Measurements from ENCODE around the gene LIX1. TPM values are rescaled to one million over a fixed set of nuclear protein-coding genes. Genes with fewer than 3 reads are reported as not detected.
"Not testable (repeated sequence)": the region's sequence is repeated elsewhere in the genome, so short reads cannot be mapped to it uniquely, and the experiment has no call there.

LIX1 gene
- 1 to 10 TPM; 3.2 to 6.2 (median 4.7) TPM for polyA plus RNA-seq (ENCODE audit: insufficient read length in 4 of 4)

DNA sequence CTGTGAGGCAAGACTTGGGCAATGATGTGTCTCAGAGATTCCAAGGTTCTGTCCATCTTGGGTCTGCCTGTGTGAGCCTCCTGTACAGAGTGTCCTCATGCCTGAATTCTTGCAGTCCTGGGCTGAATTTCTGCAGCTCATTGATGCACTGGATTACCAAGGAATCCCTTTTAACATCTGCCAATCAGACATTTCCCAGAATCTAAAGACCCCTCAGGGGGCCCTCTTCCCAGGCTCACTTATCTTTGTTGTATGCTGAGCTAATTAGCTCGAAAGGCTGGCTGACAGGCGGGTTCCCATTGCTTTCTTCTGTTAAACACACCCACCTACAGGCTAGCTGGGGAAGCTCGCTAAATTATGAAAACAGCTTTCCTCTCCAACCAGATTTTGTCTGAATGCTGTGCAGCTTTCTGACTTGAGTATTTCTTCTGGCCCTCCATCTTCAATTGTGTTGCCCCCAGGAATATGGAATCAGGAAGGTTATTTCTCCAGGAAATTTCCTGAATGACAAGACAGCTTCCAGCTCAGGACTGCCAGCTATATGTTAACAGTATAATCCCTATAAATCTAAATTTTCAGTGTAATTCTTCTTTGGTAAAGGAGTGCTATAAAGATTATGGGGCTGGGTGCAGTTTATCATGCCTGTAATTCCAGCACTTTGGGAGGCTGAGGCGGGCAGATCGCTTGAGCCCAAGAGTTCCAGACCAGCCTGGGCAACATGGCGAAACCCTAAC lies at the start of gene LIX1:
LIX1 (minus strand) TSS at position 91 of the 734 bp plus-strand sequence; CDS start at position 56, 35 bp downstream.
- DNase-seq (ENCODE audit: low read depth in 4 of 4, low spot score in 2 of 4) = peak in 3 of 4 donors; percentile 23 to 35 (median 34)

DNA sequence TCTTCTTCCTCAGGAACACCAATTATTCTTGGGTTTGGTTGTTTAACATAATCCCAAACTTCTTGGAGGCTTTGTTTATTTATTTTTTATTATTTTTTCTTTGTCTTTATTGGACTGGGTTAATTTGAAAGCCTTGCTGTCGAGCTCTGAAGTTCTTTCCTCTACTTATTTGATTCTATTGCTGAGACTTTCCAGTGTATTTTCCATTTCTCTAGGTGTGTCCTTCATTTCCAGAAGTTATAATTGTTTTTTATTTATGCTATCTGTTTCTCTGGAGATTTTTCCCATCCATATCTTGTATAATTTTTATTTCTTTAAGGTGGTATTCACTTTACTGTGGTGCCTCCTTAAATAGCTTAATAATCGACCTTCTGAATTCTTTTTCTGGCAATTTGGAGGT lies 49.5 kb upstream of the LIX1 start:
- DNase-seq (ENCODE audit: low read depth in 4 of 4, low spot score in 2 of 4) = no peak

- DNase-seq (ENCODE audit: low read depth in 4 of 4, low spot score in 2 of 4) = not testable (repeated sequence)
Measured at GRCh38 chr5:97189523-97189922, 47.1 kb upstream of the LIX1 start.

DNA sequence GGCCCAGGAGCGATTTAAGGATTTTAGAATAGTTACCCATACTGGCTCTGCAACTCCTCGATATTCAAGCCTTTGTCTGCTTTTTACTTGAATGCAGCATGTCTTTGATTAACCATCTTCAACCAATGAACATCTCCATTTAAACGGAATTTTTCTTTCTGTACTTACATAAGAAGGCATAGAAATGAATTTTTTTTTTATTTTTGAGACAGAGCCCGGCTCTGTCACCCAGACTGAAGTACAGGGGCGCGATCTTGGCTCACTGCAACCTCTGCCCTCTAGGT lies 41.5 kb upstream of the LIX1 start:
- DNase-seq (ENCODE audit: low read depth in 4 of 4, low spot score in 2 of 4) = no peak

GRCh38 chr5:97183100-97183929 lies 40.9 kb upstream of the LIX1 start, which contains the start of gene RIOK2:
RIOK2 (minus strand) TSS chr5:97183247; CDS start chr5:97183191, 56 bp downstream.
- DNase-seq (ENCODE audit: low read depth in 4 of 4, low spot score in 2 of 4) = peak; percentile 93 to 100 (median 96)

- DNase-seq (ENCODE audit: low read depth in 4 of 4, low spot score in 2 of 4) = peak in 1 of 4 donors; percentile 11
Measured at GRCh38 chr5:97182571-97183099, 40.2 kb upstream of the LIX1 start.

- no peak for DNase-seq (ENCODE audit: low read depth in 4 of 4, low spot score in 2 of 4)
Measured at GRCh38 chr5:97181856-97182545, 39.6 kb upstream of the LIX1 start.

- not testable (repeated sequence) for DNase-seq (ENCODE audit: low read depth in 4 of 4, low spot score in 2 of 4)
Measured at GRCh38 chr5:97179457-97179856, 37.0 kb upstream of the LIX1 start.

GRCh38 chr5:97172227-97172626 lies 29.8 kb upstream of the LIX1 start:
- DNase-seq (ENCODE audit: low read depth in 4 of 4, low spot score in 2 of 4) = no peak

- no peak for DNase-seq (ENCODE audit: low read depth in 4 of 4, low spot score in 2 of 4)
Measured at GRCh38 chr5:97171703-97172102, 29.3 kb upstream of the LIX1 start.

- DNase-seq (ENCODE audit: low read depth in 4 of 4, low spot score in 2 of 4) = no peak
Measured at GRCh38 chr5:97167435-97167834, 25.0 kb upstream of the LIX1 start.

GRCh38 chr5:97165726-97166125 lies 23.3 kb upstream of the LIX1 start:
- no peak for DNase-seq (ENCODE audit: low read depth in 4 of 4, low spot score in 2 of 4)

DNA sequence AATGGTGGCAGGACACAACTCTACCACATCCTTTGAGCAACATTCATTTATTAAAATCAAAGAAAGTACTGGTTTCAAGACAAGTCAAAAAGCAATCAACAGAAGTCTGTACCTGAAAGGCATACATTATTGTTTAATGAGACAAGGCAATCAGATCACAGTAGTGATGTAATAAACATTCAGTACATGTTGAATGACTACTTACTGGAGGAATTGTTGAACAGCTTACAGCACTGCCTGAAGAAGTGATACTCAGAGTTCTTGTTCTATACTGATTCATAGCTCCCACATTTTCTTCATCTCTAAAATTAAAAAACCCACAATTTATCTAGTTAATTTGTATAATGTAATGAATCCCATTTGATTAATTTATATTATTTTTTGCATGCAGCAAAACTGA lies 22.4 kb upstream of the LIX1 start:
- no peak for DNase-seq (ENCODE audit: low read depth in 4 of 4, low spot score in 2 of 4)

- DNase-seq (ENCODE audit: low read depth in 4 of 4, low spot score in 2 of 4) = no peak
Measured at GRCh38 chr5:97163790-97164285, 21.4 kb upstream of the LIX1 start.

DNA sequence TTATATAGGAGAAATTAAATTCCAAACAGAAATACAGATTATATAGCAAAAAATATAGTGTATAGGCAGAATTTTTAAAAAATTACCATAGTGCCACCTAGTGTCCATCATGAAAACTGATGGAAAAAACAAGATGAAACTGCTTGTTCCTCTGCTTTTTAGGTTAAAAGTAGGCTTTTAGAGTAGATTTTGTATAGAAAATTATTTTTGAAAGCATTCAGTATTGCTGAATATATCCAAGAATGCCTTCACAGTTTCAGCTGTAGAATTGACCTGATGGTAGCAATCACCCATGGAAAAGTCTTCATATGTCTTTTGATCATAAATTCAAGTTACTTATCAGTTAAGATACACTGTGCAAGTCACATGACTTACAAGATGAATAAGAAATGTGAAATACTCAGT lies 21.0 kb upstream of the LIX1 start:
- DNase-seq (ENCODE audit: low read depth in 4 of 4, low spot score in 2 of 4) = no peak

- DNase-seq (ENCODE audit: low read depth in 4 of 4, low spot score in 2 of 4) = peak in 3 of 4 donors; percentile 49 to 66 (median 56)
Measured at GRCh38 chr5:97162045-97162444, 19.6 kb upstream of the LIX1 start.

DNA sequence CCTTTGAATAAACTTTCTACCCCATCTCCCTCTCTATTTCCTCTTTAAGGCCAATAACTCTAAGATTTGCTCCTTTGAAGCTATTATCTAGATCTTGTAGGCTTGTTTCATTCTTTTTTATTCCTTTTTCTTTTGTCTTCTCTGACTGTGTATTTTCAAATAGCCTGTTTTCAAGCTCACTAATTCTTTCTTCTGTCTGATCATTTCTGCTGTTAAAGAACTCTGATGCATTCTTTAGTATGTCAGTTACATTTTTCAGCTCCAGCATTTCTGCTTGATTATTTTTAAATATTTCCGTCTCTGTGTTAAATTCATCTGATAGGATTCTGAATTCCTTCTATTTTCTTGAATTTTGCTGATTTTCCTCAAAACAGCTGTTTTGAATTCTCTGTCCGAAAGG lies 15.3 kb upstream of the LIX1 start:
- DNase-seq (ENCODE audit: low read depth in 4 of 4, low spot score in 2 of 4) = no peak

- DNase-seq (ENCODE audit: low read depth in 4 of 4, low spot score in 2 of 4) = no peak
Measured at GRCh38 chr5:97151370-97151769, 9.0 kb upstream of the LIX1 start.

DNA sequence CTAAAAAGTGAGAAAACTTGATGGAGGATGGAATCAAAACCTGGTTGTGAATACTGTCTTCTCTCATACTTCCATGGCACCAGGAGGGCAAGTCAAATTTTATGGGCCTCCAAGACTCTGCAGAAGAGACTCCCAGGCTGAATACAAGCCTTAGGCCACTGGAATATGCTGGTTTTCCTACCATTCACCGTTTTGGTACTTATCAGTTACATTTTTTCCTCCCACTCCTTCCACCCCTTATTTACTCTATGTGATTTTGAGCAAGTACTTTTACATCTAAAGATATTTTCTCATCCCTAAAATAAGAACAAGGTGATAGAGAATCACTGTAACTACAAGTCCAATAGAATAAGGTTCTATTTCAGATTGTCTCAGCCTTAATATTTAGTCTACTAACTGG lies 8.0 kb upstream of the LIX1 start:
- no peak for DNase-seq (ENCODE audit: low read depth in 4 of 4, low spot score in 2 of 4)

DNA sequence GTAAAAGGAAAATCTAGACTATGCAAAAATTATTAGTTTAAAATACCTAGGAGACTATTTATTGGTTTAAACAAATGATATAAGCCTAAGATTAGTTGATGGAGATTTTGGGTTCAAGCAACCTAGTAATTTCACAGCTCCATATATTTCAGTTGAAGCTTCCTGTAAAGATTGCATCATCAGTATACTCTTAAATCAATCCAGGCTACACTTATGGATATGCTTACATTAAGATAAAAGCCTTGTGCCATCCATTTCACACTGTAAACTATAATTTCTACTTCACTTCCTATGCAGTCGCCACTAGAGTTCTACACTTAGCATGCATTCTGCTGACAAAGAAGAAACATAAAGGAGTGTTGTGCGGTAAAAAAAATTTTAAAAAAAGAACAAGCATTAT lies 7.3 kb upstream of the LIX1 start:
- no peak for DNase-seq (ENCODE audit: low read depth in 4 of 4, low spot score in 2 of 4)

DNA sequence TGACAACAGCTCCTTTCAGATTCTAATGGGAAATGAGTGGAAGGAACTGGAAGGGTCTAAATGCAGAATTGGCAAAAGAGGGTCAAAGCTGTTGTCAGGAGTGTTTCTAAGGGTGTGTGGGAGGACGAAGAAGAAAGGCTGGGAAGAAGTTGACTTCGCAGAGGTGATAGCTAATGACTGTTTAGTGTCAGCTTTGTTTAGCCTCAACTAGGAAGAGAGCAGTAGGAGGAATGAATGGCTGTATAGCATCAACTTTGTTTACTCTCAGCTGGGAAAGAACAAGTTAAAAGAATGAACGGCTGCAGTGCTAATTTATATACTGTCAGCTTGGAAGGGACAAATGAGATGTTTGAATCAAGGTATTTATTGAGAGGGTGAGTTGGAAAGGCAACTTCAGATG lies 5.9 kb upstream of the LIX1 start:
- DNase-seq (ENCODE audit: low read depth in 4 of 4, low spot score in 2 of 4) = no peak
